ENCODE measurements around the gene CCL15. TPM values are rescaled to one million over a fixed set of nuclear protein-coding genes. Genes with fewer than 3 reads are reported as not detected.
"Not testable (repeated sequence)": the region's sequence is repeated elsewhere in the genome, so short reads cannot be mapped to it uniquely, and the experiment has no call there.

Gene CCL15
- total RNA-seq, 1 donor from 2014 or later = not detected

DNA sequence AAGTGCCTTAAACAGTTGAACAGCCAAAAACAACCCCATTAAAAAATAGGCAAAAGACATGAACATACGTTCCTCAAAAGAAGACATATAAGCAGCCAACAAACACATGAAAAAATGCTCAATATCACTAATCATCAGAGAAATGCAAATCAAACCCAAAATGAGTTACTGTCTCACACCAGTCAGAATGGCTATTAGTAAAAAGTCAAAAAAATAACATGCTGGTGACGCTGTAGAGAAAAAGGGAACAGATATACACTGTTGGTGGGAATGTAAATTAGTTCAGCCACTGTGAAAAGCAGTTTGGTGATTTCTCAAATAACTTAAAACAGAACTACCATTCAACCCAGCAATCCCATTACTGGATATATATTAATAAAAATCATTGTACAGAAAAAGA is 6.0 kb downstream of the CCL15 start:
- DNase-seq (ENCODE audit: low read depth in 2 of 2) = not testable (repeated sequence)

DNA sequence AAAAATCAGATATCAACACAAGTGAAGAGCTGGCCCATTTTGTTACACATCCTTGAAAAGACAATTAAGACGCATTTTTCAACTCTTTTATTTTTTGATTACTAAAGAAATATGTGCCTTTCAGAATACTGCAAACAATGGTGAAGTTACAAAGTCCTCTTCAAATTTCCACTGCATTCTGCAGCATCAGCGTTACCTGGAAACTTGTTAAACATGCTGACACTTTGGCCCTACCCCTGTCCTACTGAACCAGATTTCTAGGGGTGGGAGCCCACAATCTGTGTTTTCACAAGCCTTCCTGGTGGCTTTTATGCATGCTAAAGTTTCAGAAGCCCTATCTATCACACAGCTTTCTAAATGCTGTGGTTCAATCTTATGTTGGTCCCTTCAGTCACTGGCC is 10.3 kb downstream of the CCL15 start:
- DNase-seq (ENCODE audit: low read depth in 2 of 2) = no peak

DNA sequence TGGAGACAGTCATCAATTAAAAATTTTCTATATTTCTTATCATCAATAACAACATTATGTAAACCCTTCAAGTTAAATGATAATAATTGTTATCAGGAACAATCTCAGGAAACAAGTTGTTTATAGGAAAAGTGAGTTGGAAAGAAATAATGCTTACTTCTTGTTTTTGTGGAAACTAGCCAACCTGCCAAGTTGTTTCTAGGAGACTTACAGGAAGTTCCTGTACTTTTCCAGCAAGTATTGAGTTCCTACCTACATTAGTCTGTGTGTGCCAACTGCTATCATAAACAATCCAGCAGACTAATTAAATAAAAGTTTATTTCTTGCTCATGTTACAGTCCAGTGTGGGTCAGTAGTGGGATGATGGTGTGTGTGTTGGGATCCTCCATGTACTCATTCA is 13.2 kb downstream of the CCL15 start:
- DNase-seq (ENCODE audit: low read depth in 2 of 2) = peak; percentile 24 to 88

DNA sequence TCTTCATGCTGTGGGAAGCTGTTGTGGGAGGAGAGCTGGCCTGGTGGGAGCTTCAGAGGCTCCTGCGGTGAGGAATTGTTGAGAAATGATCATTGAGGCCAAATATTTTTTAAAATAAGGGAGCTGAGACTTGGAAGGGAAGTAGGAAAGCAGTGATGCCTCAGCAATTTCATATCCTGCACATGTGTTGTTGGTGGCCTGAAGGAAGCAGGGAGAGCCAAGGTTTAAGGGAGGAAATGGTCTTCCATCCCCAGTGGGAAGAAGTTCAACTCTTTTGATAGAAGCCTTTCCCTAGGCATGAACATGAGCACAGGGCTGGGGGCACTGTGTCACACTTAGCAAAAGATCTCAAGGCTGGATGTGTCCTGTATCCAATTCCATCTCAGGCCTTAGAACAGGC is 14.7 kb downstream of the CCL15 start, which contains the start of gene CCL14:
TSS of gene CCL14 (minus strand) at position 87 of the 400 bp plus-strand sequence. CDS start at position 7, 80 bp downstream.
- peak in 1 of 2 donors; percentile 57 for DNase-seq (ENCODE audit: low read depth in 2 of 2)

DNA sequence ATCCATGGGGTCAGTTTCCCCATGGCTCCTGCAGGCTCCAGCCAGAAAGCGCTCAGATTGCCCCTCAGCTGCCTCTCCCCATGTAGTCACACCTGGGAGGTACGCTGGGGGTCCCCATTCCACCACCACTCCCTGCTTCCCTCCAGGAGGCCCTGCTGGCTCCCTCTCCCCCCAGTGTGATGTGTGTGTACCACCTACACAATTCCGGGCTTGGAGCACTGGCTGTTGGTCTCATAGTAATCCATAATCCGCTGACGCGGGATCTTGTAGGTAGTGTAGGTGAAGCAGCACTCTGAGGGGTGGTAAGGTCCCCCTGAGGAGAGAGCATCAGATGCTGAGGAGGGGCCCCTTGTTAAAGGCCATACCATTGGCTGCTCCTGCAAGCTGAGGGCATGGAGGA is 17.2 kb downstream of the CCL15 start:
- no peak for DNase-seq (ENCODE audit: low read depth in 2 of 2)

DNA sequence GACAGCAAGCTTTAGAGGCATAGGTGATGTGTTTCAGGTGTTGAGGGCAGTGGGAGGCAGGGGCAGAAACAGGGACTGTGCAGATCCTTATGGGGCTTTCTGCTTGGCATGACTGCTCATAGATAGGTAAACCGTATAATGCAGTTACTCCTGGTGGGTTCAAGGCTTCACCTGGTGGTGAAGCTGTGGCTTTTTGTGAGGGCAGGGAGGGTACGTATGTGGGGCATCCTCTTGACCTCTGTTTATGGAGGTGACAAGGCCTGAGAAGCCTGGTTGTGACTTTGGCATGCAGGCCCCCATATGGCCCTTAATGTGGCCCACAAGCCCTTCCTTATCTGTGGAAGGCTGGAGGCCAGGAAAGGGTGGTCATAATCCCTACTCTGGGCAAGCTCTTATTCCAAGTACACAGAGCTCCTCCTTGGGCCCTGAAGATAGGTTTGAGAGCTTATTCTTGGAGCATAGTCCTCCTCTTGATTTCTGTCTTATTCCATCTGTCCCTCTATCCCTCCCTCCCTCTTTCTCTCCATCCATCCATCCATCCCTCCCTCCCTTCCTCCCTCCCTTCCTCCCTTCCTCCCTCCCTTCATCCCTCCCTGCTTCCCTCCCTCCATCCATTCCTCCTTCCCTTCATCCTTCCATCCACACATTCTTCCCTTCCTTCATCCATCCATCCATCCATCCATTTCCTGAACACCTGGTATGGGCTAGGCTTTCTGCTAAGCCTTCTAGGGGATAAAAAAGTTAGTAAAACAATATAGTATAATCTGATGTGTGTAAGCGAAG is 18.8 kb downstream of the CCL15 start:
- no peak for DNase-seq (ENCODE audit: low read depth in 2 of 2)

DNA sequence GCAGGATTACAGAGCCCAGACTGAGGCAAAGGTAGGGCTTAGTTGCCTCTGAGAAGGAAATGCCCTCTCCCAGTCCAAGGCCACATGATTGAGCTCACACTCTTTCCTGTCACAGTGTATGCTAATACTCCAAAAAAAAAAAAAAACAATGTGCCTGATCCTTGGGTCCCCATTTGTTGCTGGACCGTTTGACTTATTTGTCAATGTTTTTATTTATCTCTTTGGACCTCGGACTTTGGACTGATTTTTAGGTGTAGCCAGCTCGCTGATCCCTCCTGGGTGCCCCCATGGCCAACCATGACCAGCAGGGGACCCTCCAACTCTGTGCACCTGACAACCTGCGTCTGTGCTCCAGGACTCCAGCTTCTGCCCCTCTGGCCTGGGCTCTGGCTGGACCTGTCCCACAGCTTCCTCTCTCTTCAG is 19.4 kb downstream of the CCL15 start:
- DNase-seq (ENCODE audit: low read depth in 2 of 2) = no peak

DNA sequence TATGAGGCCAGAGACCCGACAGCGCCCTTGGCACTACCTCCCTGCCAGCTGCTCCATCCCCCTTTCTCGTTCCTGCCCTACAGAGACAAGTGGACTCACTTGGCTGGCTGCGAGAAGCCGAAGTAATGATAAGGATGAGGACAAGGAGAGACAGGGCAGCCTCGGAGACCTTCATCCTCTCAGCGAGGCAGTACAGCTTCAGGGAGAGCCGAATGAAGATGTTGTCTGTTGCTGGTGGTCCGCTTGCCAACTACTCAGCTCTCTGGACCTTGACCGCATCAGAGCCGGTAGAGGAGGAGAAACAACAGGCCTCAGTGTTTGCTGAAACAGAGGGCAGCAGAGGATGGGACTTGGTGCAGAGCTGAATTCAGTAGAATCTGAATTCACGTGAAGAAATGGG is 20.1 kb downstream of the CCL15 start, which contains the start of gene CCL16:
TSS of gene CCL16 (minus strand) at position 252 of the 400 bp plus-strand sequence. CDS start at position 175, 77 bp downstream.
- no peak for DNase-seq (ENCODE audit: low read depth in 2 of 2)

DNA sequence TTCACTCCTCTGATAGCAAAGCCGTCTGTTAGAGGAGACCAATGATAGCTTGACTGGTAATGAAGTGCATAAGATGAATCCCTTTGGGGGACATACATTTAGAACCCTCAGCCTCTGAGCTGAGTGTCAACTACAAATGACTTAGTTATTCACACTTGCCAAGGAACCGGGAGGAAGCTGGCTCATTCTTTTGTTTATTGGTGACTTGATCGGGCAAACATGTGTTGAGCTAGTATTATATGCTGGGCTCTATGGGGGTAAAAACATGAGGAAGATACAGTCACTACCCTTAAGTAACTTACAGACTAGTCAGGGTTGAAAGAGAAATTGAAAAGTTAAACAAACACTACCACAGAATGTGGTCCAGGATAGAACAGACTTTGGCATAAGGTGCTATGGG is 23.0 kb downstream of the CCL15 start:
- DNase-seq (ENCODE audit: low read depth in 2 of 2) = peak in 1 of 2 donors; percentile 72

DNA sequence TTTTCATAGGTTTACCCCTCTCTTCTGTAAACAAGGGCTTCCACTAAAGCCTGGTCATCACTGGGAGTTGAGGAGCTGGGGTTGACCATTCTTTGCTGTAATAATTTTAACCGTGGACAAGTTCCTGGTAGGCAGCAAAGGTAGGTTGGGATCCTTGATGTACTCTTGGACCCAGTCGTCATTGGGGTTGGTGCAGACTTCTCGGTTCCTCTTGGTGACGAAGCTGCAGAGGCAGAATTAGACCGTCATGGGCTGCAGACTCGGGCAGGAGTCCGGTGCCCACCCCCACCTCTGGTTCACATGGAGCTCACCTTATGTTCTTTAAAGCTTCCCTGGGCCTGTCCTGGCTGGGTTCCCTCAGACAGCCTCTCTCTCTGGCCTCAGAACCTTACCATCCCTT is 23.8 kb downstream of the CCL15 start:
- DNase-seq (ENCODE audit: low read depth in 2 of 2) = no peak

DNA sequence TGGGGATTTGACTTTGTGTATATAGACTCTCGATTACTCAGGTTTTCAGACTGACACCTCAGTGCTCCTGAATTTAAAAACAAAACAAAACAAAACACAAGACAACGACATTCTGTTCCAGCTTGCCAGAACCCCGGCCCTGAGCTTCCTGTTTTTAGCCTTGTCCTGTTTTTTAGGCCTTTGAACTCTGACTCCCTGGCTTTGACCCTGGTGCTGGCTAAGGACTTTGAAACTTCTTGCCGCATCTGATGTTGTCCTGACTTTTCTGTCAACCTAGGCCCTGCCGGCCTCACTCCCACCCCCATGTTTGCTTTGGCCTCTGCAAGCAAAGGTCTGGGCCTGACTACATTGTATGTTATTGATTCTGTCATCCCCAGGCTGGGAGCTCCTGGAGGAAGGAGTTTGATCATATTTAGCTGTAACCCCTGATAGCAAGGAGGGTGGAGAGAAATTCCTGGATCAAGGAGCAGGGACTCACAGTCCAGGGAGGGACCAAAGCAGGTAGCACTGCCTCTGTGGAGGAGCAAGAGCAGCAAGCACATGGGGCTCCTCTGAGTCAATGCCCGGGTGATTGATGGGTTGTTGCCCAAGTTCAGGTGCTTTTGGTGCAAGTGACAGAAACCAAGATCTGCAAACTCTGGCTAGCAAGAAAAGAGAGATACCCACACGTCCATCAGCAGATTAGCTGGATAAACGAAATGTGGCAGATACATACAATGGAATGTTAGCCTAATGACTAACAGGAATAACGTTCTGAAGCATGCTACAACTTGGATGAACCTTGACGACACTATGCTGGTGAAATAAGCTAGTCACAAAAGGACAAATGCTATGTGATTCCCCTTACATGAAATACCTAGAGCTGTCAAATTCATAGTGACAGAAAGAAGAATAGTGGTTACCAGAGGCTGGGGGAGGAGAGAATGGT is 27.8 kb downstream of the CCL15 start:
- DNase-seq (ENCODE audit: low read depth in 2 of 2) = peak; percentile 33 to 49

DNA sequence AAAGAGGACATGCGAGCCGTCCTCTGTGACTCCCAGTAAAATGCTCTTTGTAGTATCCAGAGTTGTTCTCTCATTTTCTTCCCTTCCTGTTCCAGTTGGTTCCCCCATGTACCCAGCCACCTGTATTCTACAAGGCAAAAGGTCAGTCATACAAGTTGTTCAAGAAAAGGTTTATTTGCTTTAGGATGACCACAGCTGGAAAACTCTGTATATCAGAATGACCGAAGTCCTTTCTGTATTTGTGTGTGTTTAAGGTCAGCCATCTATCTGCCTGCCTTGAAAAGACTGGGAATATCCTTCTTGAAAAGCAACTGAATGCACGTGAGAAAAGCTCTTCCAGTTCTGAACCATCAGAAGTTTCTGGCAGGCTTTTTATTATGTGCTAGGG is 28.4 kb downstream of the CCL15 start:
- DNase-seq (ENCODE audit: low read depth in 2 of 2) = no peak

DNA sequence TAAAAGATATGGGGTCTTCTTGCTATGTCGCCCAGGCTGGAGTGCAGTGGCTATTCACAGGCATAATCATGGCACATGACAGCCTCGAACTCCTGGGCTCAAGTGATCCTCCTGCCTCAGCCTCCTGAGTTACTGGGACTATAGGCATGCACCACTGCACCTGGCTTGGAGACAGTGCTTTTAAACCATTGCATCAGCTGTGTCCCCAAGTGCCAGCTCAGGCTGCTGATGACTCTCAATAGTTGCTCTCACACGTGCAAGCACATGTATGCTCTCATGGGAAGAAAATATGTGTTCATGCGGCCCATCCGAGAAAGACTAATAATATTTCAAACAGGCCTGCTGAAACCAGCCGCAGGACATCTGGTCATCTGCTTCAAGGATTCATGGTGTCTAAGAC is 28.8 kb downstream of the CCL15 start:
- DNase-seq (ENCODE audit: low read depth in 2 of 2) = no peak

DNA sequence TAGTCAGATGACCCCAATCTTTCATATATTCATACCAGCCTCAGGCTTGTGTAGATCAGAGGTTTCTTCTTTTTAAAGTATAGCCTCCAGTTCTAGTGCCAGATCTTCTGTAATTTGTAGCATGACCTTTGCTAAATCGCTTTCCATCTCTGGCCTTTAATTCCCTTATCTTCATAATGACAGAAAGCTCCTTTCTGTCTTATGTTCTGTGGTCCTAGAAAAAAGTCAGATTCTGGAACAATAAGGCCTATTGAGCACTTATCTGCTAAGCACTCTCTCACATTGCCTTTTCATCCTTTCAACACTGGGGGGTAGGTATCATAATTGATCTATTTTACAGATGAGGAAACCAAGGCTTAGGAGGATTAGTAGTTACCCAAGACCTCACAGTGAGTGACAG is 29.3 kb downstream of the CCL15 start:
- DNase-seq (ENCODE audit: low read depth in 2 of 2) = no peak

DNA sequence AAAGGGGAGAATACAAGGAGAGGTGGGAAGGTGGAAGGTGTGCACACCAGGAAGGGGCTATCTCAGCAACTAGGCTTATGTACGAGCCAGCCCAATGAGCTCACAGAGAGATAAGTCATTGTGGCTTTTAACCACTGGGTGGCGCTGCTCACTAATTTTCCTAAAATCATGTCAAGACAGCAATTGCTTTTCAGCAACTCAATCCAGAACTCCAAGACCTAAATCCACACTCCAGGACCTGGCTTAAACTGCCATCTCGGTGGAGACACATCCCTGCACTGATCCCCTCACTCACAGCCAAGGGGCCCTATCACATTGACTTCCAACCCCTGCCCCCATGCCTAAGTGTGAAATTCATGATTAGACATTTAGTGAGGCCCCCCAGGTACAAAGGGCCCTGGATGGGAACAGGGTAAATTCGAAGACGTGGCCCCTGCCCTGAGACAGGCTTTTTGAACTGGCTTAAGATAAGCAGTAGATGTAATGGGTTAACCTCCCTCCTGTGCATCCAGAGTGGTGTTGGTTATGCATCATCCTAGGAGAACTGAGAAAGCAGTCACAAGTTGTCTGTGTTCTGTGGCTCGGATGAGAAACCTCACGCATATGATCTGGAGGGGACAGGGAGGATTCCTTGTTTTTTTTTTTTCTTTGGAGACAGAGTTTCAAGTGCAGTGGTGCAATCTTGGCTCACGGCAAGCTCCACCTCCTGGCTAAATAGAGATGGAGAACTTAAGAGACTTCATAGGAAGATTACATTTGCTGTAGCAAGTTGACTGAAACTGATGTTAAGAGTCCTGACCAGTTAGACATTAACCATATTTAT is 31.6 kb downstream of the CCL15 start:
- peak; percentile 83 to 87 for DNase-seq (ENCODE audit: low read depth in 2 of 2)

DNA sequence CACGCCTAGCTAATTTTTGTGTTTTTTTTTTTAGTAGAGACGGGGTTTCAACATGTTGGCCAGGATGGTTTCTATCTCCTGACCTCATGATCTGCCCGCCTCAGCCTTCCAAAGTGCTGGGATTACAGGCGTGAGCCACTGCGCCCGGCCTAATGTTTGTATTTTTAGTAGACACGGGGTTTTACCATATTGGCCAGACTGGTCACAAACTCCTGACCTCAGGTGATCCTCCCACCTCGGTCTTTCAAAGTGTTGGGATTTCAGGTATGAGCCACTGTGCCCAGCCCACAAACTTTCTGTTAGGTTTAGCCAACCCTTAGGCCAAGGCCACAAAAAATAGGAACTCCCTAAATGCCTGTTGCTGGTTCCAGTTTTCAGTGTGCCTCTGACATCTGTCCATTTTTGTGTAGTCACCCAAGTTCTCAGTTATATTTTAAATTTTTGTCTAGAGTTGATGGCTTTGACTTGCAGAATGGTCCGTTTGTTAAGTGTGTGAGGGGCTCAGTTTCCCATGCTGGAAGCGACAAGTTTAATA is 32.8 kb downstream of the CCL15 start:
- DNase-seq (ENCODE audit: low read depth in 2 of 2) = no peak

DNA sequence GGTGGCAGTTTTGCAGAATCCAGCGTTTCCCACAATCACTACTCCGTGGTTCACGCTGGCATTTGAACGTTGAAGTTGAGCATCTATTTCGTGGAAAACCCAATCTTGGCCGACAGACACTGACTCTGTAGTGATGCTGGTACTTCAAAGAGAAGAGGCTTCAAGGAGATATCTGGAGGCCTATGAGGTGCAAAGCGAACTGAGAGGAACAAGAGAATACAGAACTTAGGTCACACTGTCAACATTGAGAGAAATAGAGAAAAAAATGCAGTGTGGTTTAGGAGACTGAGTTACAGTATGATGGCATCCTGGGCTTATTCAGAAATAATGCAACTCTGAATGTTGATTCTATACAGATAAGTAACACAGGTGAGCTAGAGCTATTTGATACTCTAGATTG is 36.1 kb downstream of the CCL15 start:
- DNase-seq (ENCODE audit: low read depth in 2 of 2) = no peak

DNA sequence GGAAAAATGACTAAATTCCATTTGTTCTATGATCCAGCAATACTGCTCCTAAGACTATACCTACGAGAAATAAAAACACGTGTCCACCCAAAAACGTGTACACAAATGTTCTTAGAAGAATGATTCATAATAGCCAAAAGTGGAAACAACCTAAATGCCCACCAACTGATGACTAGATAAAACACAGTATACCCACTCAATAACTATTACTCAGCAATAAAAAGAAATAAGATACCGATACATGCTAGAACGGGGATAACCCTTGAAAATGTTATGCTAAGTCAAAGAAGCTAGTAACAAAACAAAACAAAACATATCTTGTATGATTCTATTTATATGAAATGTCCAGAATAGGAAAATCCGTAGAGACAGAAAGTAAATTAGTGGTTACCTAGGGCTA is 37.7 kb downstream of the CCL15 start:
- no peak for DNase-seq (ENCODE audit: low read depth in 2 of 2)

DNA sequence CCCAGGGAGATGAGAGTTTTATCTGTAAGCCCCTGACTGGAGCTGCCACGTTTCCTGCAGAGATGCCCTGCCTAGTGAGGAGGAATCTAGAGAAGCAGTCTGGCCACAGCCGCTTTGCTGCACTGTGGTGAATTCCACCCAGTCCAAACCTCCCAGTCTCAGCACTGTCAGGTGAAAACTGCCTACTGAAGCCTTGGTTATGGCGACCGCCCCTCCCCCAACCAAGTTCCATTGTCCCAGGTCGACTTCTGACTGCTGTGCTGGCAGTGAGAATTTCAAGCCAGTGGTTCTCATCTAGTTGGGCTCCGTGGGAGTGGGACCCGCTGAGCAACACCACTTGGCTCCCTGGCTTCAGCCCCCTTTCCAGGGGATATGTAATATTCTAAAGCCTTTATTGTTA is 47.6 kb downstream of the CCL15 start:
- DNase-seq (ENCODE audit: low read depth in 2 of 2) = no peak

DNA sequence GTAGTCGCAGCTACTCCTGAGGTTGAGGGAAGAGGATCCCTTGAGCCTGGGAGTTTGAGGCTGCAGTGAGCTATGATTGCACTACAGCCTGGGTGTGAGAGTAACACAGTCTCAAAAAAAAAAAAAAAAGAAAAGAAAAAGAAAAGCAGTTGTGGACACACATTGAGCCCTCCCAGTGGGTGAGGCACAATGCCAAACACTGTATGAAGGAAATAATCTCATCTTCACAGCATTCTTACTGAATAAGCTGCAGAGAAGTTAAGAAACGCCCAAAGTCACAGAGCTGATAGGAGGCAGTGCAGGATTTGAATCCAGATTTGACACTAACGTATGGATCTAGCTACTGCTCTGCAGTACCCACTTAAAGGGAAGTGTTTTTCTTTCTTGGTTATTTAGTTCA is 52.0 kb downstream of the CCL15 start:
- no peak for DNase-seq (ENCODE audit: low read depth in 2 of 2)

DNA sequence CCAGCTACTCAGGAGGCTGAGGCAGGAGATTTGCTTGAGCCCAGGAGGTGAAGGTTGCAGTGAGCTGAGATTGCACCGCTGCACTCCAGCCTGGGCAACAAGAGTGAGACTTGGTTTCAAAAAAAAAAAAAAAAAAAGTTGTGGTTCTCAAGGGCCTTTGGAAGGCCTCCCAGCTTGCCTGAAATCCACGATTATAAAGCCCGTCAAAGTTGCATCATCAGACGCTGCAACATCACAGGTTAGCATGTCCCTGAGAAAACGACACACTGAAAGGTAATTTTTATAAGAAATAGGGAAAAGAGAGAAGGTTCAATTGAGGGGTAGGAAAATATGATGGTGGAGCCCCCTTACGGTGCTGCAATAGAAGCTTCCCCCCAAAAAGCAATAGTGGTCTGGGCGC is 53.3 kb downstream of the CCL15 start:
- DNase-seq (ENCODE audit: low read depth in 2 of 2) = no peak
